ENCODE data around the gene STK32C.

DNA sequence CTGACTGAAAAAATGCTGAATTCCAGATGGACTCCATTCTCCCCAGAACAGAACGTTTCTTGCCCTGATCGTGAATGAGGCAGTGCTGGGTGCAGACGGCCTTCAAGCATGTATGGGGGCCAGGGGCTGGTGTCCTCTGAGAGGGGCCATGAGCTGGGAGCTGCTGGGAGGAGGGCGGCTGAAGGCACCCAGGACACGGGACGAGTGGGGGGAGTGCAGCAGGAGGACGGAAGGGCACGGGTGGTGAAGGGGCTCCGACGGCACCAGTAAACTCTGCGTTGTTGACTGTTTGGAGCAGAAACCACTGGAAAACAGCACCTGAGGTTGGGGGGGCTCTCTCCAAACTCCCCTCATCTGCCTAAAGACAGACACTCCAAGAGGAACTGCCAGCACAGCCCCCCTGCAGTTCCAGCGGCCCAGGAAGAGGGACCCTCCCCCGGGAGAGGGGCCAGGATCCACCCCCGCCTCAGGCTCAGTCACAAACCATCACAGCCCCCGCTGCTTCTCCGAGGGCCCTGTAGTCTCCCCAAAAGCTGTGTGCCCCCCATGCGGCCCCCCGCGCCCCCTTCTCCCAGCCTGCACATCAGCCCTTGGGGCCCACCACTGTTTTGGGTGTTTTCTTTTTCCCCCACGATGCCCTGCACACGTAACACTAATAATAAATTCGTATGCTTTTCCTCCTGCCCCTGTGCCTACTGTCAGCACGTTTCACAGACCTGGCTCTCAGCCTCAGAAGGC lies 65.5 kb downstream of the STK32C start:
- TF ChIP-seq, protein P1, sequence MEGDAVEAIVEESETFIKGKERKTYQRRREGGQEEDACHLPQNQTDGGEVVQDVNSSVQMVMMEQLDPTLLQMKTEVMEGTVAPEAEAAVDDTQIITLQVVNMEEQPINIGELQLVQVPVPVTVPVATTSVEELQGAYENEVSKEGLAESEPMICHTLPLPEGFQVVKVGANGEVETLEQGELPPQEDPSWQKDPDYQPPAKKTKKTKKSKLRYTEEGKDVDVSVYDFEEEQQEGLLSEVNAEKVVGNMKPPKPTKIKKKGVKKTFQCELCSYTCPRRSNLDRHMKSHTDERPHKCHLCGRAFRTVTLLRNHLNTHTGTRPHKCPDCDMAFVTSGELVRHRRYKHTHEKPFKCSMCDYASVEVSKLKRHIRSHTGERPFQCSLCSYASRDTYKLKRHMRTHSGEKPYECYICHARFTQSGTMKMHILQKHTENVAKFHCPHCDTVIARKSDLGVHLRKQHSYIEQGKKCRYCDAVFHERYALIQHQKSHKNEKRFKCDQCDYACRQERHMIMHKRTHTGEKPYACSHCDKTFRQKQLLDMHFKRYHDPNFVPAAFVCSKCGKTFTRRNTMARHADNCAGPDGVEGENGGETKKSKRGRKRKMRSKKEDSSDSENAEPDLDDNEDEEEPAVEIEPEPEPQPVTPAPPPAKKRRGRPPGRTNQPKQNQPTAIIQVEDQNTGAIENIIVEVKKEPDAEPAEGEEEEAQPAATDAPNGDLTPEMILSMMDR (IDR thresholded peaks at IDR 0.05; ENCODE audit: insufficient read depth, low read length) = no peak
- TF ChIP-seq GABPA (IDR thresholded peaks at IDR 0.05; ENCODE audit: low read depth) (no peak), POLR2AphosphoS5 (IDR thresholded peaks at IDR 0.05; ENCODE audit: low read depth) (no peak), SPI1 (IDR thresholded peaks at IDR 0.05; ENCODE audit: borderline replicate concordance, low read depth) (no peak)
